ENCODE data around the gene ACSL1.

- TF ChIP-seq, protein P1, sequence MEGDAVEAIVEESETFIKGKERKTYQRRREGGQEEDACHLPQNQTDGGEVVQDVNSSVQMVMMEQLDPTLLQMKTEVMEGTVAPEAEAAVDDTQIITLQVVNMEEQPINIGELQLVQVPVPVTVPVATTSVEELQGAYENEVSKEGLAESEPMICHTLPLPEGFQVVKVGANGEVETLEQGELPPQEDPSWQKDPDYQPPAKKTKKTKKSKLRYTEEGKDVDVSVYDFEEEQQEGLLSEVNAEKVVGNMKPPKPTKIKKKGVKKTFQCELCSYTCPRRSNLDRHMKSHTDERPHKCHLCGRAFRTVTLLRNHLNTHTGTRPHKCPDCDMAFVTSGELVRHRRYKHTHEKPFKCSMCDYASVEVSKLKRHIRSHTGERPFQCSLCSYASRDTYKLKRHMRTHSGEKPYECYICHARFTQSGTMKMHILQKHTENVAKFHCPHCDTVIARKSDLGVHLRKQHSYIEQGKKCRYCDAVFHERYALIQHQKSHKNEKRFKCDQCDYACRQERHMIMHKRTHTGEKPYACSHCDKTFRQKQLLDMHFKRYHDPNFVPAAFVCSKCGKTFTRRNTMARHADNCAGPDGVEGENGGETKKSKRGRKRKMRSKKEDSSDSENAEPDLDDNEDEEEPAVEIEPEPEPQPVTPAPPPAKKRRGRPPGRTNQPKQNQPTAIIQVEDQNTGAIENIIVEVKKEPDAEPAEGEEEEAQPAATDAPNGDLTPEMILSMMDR (IDR thresholded peaks at IDR 0.05; ENCODE audit: control extremely low read depth in 1 of 3, insufficient read depth in 1 of 3, low read depth in 1 of 3, low read length in 3 of 3): no peak
- TF ChIP-seq YY1 (IDR thresholded peaks at IDR 0.05; ENCODE audit: low read depth, low read length) (no peak), GTF2F1 (IDR thresholded peaks at IDR 0.05; ENCODE audit: borderline replicate concordance, low read depth, low read length) (no peak), EP300 (IDR thresholded peaks at IDR 0.05; ENCODE audit: borderline replicate concordance in 1 of 2, low read depth in 2 of 2, low read length in 2 of 2) (no peak)
- TF ChIP-seq, protein P2, sequence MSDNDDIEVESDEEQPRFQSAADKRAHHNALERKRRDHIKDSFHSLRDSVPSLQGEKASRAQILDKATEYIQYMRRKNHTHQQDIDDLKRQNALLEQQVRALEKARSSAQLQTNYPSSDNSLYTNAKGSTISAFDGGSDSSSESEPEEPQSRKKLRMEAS (IDR thresholded peaks at IDR 0.05): no peak
Measured at GRCh38 chr4:184790826-184791225, 34.9 kb downstream of the ACSL1 start.

All from H1 (cell line).